CD4-positive, alpha-beta T cell treated with Interleukin-6 at 100 ng/mL for 8 hours (primary cell): Measurements from ENCODE around the gene WDR18.

Experiments
- DNase-seq: peaks from one replicate; pipeline ENCODE4 v3.0.0-alpha.2; 2020; ENCODE audit warnings: mixed read lengths, low spot score

The WDR18 gene

DNA sequence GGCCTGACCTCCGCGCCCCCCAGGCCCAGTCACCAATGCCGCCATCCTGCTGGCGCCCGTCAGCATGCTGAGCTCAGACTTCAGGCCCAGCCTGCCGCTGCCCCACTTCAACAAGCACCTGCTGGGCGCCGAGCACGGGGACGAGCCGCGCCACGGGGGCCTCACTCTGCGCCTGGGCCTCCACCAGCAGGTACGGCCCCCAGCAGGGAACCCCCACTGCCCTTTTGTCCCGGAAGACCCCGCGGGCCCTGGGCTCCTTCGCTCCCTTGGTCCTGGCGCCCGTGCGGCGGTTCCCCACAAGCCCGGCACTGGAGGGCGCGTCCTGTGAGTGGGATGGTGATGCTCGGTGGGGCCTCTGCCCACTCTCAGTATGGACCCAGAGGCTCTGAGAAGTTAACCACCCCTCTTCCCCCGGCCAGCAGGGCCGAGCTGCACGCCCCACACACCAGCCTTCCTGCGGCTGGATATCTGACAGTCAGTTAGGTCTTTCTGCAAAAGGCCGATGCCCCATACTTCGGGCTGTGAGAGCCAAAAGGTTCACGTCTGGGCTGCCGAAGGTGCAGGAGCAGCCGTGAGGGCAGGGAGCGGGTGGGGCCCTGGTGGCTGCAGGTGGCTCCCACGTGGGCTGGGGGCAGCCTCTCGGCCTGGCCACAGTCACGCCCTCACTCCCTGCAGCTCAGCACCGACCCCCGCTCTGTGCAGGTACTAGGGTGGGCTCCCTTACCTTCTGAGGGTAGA lies 8.0 kb downstream of the WDR18 start:
- no peak for DNase-seq

GRCh38 chr19:992670-993055 lies 8.5 kb downstream of the WDR18 start:
- no peak for DNase-seq

DNA sequence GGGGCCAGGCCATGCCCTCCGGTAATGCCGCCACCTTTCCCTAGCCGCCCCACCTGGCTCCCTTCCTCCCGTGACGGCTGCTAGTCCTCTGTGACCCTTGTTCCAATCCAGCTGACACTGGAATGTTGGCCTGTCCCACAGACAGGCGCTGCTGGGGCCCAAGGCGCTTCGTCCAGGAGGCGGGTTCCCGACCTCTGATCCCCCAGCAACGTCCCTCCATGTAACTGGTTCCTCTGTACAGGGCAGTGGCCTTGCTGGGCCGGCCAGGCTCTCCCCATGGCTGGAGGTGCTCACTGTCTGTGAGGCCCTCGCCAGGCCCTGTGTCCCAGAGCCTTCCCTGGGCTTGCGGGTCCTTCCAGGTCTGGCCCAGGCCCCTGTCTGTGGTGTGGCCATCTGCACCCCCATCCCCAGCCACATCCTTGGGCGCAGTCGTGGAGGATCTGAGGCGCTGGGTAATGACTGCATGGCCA lies 9.3 kb downstream of the WDR18 start:
- no peak for DNase-seq

- no peak for DNase-seq
These were observed 9.8 kb downstream of the WDR18 start for GRCh38 chr19:993831-994393.

- DNase-seq: no peak
These were observed 10.4 kb downstream of the WDR18 start for GRCh38 chr19:994516-994915.

DNA sequence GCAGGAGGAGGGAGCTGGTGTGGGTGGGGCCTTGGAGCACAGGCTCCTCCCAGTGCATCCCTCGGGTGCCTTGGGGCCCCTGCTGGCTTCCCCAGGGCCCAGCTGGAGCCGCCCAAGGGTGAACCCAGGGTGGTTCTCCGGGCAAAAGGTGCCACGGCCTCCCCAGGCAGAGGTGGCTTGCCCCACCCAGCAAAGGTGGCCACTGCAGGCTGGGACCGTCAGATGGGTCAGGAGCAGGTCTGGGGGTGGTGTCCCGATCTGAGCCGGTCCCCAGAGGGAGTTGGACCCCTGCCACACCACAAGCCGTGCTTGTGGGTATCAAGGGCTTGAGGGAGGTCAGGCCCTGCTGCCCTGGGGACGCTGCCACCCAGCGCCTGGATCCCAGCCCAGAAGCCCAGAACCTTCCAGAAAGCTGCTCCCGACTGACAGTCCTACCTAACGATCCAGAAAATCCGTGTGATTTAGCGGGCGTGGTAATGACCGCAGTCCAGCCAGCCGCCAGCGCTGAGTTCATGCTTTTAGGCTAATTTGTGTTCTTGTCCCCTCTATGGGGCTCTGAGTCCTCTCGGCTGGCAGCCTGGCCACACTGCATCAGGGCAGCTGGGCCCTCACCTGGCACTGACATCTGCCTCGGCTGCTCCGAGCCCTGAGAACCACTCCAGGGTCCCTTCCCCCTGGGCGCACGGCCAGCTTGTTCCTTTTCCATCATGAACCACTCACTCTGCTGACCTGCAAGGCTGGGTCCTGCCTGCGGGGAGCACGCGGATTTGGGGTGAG lies 11.1 kb downstream of the WDR18 start:
- DNase-seq: no peak

GRCh38 chr19:996051-996838 lies 12.1 kb downstream of the WDR18 start:
- peak; percentile 60 for DNase-seq

- DNase-seq: no peak
These were observed 13.9 kb downstream of the WDR18 start for GRCh38 chr19:998064-998463.

DNA sequence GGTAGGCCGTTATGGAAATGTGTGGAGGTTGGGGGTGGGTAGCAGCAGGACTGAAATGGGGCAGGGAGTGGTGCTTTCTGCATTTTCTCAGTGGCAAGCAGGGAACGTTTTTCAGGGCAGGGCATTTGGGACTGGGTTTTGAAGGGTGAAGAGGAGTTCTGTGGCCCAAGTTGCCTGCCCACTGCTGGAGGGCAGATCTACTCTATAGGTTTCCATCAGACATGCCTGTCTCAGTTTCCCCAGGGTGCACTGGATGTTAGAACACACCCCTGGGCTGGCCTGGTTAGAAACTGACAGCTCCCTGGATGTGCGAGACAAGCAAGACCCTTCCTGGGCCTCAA lies 15.2 kb downstream of the WDR18 start:
- no peak for DNase-seq

DNA sequence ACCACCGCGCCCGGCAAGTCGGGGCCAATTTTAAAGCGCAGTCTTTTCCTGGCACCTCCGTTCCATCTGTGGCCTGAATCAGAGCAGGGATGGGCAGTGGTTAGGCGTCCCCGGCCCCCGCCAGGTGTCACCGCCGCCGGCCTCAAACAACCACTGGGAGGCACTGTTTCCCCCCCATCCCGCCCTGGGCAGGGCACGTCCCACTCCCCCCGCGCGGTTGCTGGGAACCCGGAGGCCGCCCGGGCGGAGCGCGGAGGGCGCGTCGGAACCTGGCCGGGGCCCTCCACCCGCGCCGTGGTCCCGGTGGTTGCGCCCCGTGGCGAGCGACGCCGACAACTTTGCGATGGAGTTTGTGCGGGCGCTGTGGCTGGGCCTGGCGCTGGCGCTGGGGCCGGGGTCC lies 15.9 kb downstream of the WDR18 start, which contains the start of gene GRIN3B:
TSS of gene GRIN3B (plus strand) at position 325 of the 400 bp plus-strand sequence. CDS start at position 344, 19 bp downstream.
- peak; percentile 49 for DNase-seq

GRCh38 chr19:1000591-1001537 lies 16.7 kb downstream of the WDR18 start:
- DNase-seq: no peak

- peak; percentile 60 for DNase-seq
These were observed 17.5 kb downstream of the WDR18 start for GRCh38 chr19:1001538-1002166.

- no peak for DNase-seq
These were observed 18.5 kb downstream of the WDR18 start for GRCh38 chr19:1002600-1002999.

GRCh38 chr19:1003283-1003682 lies 19.1 kb downstream of the WDR18 start:
- DNase-seq: no peak

- no peak for DNase-seq
These were observed 20.2 kb downstream of the WDR18 start for GRCh38 chr19:1004204-1004802.

DNA sequence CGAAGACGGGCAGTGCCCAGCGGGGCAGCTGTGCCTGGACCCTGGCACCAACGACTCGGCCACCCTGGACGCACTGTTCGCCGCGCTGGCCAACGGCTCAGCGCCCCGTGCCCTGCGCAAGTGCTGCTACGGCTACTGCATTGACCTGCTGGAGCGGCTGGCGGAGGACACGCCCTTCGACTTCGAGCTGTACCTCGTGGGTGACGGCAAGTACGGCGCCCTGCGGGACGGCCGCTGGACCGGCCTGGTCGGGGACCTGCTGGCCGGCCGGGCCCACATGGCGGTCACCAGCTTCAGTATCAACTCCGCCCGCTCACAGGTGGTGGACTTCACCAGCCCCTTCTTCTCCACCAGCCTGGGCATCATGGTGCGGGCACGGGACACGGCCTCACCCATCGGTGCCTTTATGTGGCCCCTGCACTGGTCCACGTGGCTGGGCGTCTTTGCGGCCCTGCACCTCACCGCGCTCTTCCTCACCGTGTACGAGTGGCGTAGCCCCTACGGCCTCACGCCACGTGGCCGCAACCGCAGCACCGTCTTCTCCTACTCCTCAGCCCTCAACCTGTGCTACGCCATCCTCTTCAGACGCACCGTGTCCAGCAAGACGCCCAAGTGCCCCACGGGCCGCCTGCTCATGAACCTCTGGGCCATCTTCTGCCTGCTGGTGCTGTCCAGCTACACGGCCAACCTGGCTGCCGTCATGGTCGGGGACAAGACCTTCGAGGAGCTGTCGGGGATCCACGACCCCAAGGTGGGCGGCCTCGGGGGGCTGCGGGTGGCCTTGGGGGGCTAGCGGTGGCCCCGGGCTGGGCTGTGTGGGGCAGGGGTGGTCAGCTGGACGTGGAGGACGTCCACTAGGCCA lies 20.9 kb downstream of the WDR18 start:
- DNase-seq: no peak

GRCh38 chr19:1006711-1007398 lies 22.7 kb downstream of the WDR18 start:
- no peak for DNase-seq

- DNase-seq: no peak
These were observed 23.5 kb downstream of the WDR18 start for GRCh38 chr19:1007399-1008251.
